ENCODE measurements around the gene OR2V2. TPM values are rescaled to one million over a fixed set of nuclear protein-coding genes. Genes with fewer than 3 reads are reported as not detected.

OR2V2 gene
- polyA plus RNA-seq, 1 of the 3 experiments (the other 2 are of a cell fraction): not detected

DNA sequence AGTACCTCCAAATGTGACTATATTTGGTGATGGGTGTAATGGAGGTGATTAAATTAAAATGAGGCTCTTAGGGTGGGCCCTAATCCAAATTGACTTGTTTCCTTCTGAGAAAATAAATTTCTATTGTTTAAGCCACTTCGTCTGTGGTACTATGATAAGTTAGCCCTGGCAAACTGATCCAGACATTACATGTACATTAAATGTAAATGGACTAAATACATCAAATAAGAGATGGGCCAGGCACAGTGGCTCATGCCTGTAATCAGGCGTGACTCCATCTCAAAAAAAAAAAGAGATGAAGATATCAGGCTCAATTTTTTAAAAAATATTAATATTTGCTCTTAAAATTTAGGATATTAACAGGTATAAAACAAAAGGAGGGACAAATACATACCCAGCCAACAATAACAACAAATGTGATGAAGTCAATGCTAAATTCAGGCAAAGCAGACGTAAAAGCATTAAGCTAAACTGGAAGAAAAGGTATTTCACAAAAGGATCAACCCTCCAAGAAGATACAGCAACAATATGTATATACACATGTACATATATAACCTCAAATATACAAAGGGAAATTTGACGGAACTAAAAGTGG is 10.9 kb upstream of the OR2V2 start:
- POLR2A ChIA-PET: no interaction called here
- CTCF ChIA-PET: interaction anchor here (1.2 kb wide), 1 partner anchor 352 kb away, joined by 3 read pairs; no protein-coding TSS in a partner anchor

DNA sequence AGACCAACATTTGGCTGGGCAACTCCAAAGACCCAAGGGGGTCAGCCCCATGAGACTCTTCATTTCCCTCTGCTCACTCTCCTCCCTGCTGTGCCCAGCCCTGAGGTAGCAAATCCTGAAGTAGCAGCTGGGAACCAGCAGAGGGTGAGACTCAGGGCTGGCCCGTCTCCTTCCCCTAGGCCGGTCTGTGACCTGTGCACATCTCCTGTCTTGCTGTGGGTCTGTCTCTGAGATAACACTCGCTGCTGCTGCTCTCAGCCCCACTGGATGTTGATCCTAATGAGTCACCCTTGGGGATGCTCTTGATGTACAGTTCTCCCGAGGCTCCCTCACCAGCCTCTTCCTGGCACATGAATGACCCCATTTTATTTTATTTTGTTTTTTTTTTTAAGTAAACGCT is 9.1 kb upstream of the OR2V2 start:
- Histone ChIP-seq H4K20me1 (ENCODE audit: insufficient read depth) (no peaks in the 10 kb centered on the region), H3K36me3 (replicated peaks in 1 of 2; ENCODE audit: control insufficient read depth in 1 of 2, insufficient read depth in 2 of 2, low read length in 1 of 2) (no peaks in the 10 kb centered on the region), H3K9me3 (peaks cover 6% of the 10 kb centered on the region; the same call in 1 of the 2 replicates), H3K9ac (no peak overlapping the region), H3K4me3 (ENCODE audit: low read depth in 2 of 2, low read length in 1 of 2) (no peak overlapping the region), H2AFZ (ENCODE audit: low read depth) (no peak overlapping the region), H3K27me3 (ENCODE audit: insufficient read depth) (peaks cover 20% of the 10 kb centered on the region; the same call in 1 of the 2 replicates), H3K79me2 (ENCODE audit: insufficient read depth) (no peaks in the 10 kb centered on the region), H3K9me2 (no peaks in the 10 kb centered on the region), H3K27ac (ENCODE audit: low read depth in 2 of 2, low read length in 1 of 2) (no peak overlapping the region), H3K4me2 (no peak overlapping the region), H3F3A (replicated peaks; ENCODE audit: insufficient read depth) (no peaks in the 10 kb centered on the region), H3K4me1 (ENCODE audit: control insufficient read depth in 1 of 2, insufficient read depth in 2 of 2, low read depth in 1 of 2, low read length in 1 of 2) (no peaks in the 10 kb centered on the region; a peak in 1 of 4 replicates)
- TF ChIP-seq EP300 (IDR thresholded peaks at IDR 0.05; ENCODE audit: borderline replicate concordance in 1 of 2, low read depth in 1 of 2, low read length in 1 of 2) (no peak), SMC3 (IDR thresholded peaks at IDR 0.05; ENCODE audit: low read depth, low read length) (no peak), TEAD4 (IDR thresholded peaks at IDR 0.05; ENCODE audit: borderline replicate concordance, insufficient read depth) (no peak), USF2 (IDR thresholded peaks at IDR 0.05; ENCODE audit: borderline replicate concordance, low read depth, low read length) (no peak), NFIC (IDR thresholded peaks at IDR 0.05; ENCODE audit: borderline replicate concordance) (no peak), FOXJ3 (CRISPR knock-in tag; IDR thresholded peaks at IDR 0.05) (no peak), EZH2phosphoT487 (IDR thresholded peaks at IDR 0.05; ENCODE audit: borderline replicate concordance, low read depth) (no peak), YY1 (IDR thresholded peaks at IDR 0.05; ENCODE audit: low read depth) (no peak), TCF12 (IDR thresholded peaks at IDR 0.05) (no peak), RAD21 (IDR thresholded peaks at IDR 0.05; ENCODE audit: low read length) (no peak), GATA2 (CRISPR knock-in tag; IDR thresholded peaks at IDR 0.05) (no peak), ELF1 (IDR thresholded peaks at IDR 0.05) (no peak), USF1 (IDR thresholded peaks at IDR 0.05; ENCODE audit: borderline replicate concordance, low read depth) (no peak)
- TF ChIP-seq, protein P1, sequence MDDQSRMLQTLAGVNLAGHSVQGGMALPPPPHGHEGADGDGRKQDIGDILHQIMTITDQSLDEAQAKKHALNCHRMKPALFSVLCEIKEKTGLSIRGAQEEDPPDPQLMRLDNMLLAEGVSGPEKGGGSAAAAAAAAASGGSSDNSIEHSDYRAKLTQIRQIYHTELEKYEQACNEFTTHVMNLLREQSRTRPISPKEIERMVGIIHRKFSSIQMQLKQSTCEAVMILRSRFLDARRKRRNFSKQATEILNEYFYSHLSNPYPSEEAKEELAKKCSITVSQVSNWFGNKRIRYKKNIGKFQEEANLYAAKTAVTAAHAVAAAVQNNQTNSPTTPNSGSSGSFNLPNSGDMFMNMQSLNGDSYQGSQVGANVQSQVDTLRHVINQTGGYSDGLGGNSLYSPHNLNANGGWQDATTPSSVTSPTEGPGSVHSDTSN (IDR thresholded peaks at IDR 0.05): no peak
- TF ChIP-seq, protein P2, sequence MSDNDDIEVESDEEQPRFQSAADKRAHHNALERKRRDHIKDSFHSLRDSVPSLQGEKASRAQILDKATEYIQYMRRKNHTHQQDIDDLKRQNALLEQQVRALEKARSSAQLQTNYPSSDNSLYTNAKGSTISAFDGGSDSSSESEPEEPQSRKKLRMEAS (IDR thresholded peaks at IDR 0.05; ENCODE audit: low read depth): no peak
- 13% methylated on average over 5 of the region's 5 CpGs for WGBS (ENCODE audit: low lambda C conversion rate)
- no peak for DNase-seq
- ChIA-PET CTCF (interaction anchor here (1.2 kb wide), 1 partner anchor 22 kb away, joined by 4 read pairs; no protein-coding TSS in a partner anchor), POLR2A (no interaction called here)

More for the DNA sequence above, 10.9 kb upstream of the OR2V2 start:
- Histone ChIP-seq H3K9ac (no peak overlapping the region), H3K9me3 (peaks cover 6% of the 10 kb centered on the region; the same call in 1 of the 2 replicates), H3K79me2 (ENCODE audit: insufficient read depth) (no peaks in the 10 kb centered on the region), H2AFZ (ENCODE audit: low read depth) (no peak overlapping the region), H3K9me2 (no peaks in the 10 kb centered on the region), H3K4me1 (ENCODE audit: control insufficient read depth in 1 of 2, insufficient read depth in 2 of 2, low read depth in 1 of 2, low read length in 1 of 2) (no peaks in the 10 kb centered on the region; a peak in 1 of 4 replicates), H3K4me2 (no peak overlapping the region), H3K36me3 (replicated peaks in 1 of 2; ENCODE audit: control insufficient read depth in 1 of 2, insufficient read depth in 2 of 2, low read length in 1 of 2) (no peaks in the 10 kb centered on the region), H3K4me3 (ENCODE audit: low read depth in 2 of 2, low read length in 1 of 2) (no peak overlapping the region), H4K20me1 (ENCODE audit: insufficient read depth) (no peaks in the 10 kb centered on the region), H3K27ac (ENCODE audit: low read depth in 2 of 2, low read length in 1 of 2) (no peak overlapping the region), H3K27me3 (ENCODE audit: insufficient read depth) (peaks cover 16% of the 10 kb centered on the region; the same call in 1 of the 2 replicates), H3F3A (replicated peaks; ENCODE audit: insufficient read depth) (no peaks in the 10 kb centered on the region)
- 16% methylated on average over 4 of the region's 4 CpGs for WGBS (ENCODE audit: low lambda C conversion rate)
- TF ChIP-seq GATA2 (CRISPR knock-in tag; IDR thresholded peaks at IDR 0.05) (no peak), EZH2phosphoT487 (IDR thresholded peaks at IDR 0.05; ENCODE audit: borderline replicate concordance, low read depth) (no peak), MXI1 (IDR thresholded peaks at IDR 0.05; ENCODE audit: low read depth, low read length) (no peak), FOSL2 (IDR thresholded peaks at IDR 0.05; ENCODE audit: borderline replicate concordance, low read depth) (no peak), USF2 (IDR thresholded peaks at IDR 0.05; ENCODE audit: borderline replicate concordance, low read depth, low read length) (no peak), POLR2AphosphoS5 (IDR thresholded peaks at IDR 0.05; ENCODE audit: low read depth, low read length) (no peak), RAD21 (IDR thresholded peaks at IDR 0.05; ENCODE audit: low read length) (no peak), TCF12 (IDR thresholded peaks at IDR 0.05) (no peak), JUND (IDR thresholded peaks at IDR 0.05) (no peak), EP300 (IDR thresholded peaks at IDR 0.05; ENCODE audit: borderline replicate concordance in 1 of 2, low read depth in 1 of 2, low read length in 1 of 2) (no peak), SIN3A (IDR thresholded peaks at IDR 0.05; ENCODE audit: borderline replicate concordance, low read depth, low read length) (no peak)
- TF ChIP-seq, protein P2 (IDR thresholded peaks at IDR 0.05; ENCODE audit: low read depth): no peak
- DNase-seq: no peak

Measured in SK-N-SH (cell line).